ENCODE results near the gene VCP. TPM values are rescaled to one million over a fixed set of nuclear protein-coding genes. Genes with fewer than 3 reads are reported as not detected.
A peak's percentile ranks its signal among the peaks of the same experiment; 100 is the strongest.

The VCP gene
- polyA plus RNA-seq, 2 of the 4 experiments (the other 2 are of a cell fraction), result 390 to 428 TPM

- TF ChIP-seq REST (IDR thresholded peaks at IDR 0.05), result no peak
- peak; percentile 18; the same call in 1 of the 2 replicates for TF ChIP-seq GATA3 (IDR thresholded peaks at IDR 0.05; ENCODE audit: borderline replicate concordance)
- no peak for TF ChIP-seq PHF8 (IDR thresholded peaks at IDR 0.05; ENCODE audit: borderline replicate concordance, low read depth)
- peak; percentile 60 for TF ChIP-seq MAFK (IDR thresholded peaks at IDR 0.05; ENCODE audit: partially characterized antibody)
- TF ChIP-seq E2F6 (IDR thresholded peaks at IDR 0.05; ENCODE audit: borderline replicate concordance, low read depth), result no peak
- no peak for TF ChIP-seq RCOR1 (IDR thresholded peaks at IDR 0.05; ENCODE audit: low read depth, low read length)
- no peak for TF ChIP-seq MYC (IDR thresholded peaks at IDR 0.05; ENCODE audit: borderline replicate concordance, low read length)
- no peak for TF ChIP-seq HEYL (CRISPR knock-in tag; IDR thresholded peaks at IDR 0.05)
- TF ChIP-seq ATOH8 (CRISPR knock-in tag; IDR thresholded peaks at IDR 0.05; ENCODE audit: low read depth), result 0 out of 2 replicates have a peak, but pooled peaks have one; percentile 41
These were observed at the start of gene VCP (continued) for GRCh38 chr9:35072461-35073278.

GRCh38 chr9:35116898-35117551 is 44.6 kb upstream of the VCP start:
- Histone ChIP-seq H3K9me3 (no peaks in the 10 kb centered on the region), H3K4me3 (peak overlapping the region; percentile 48), H3K4me1 (peaks cover 27% of the 10 kb centered on the region), H3K4me2 (peak overlapping the region; percentile 92), H3K27ac (peak overlapping the region; percentile 44 to 71; a peak in 4 of 6 replicates)
- TF ChIP-seq SMC3 (IDR thresholded peaks at IDR 0.05) (peak; percentile 94), CTCF (IDR thresholded peaks at IDR 0.05) (peak; percentile 98), HOXB13 (CRISPR knock-in tag; IDR thresholded peaks at IDR 0.05; ENCODE audit: low read depth) (no peak), RAD21 (conservative IDR thresholded peaks at IDR 0.05 in 1 of 2, IDR thresholded peaks at IDR 0.05 in 1 of 2) (peak; percentile 94 to 96)
- 38% methylated on average over 30 of the region's 30 CpGs for WGBS (ENCODE audit: missing lambda C conversion rate)
- ATAC-seq (peak; percentile 65 to 83), DNase-seq (ENCODE audit: low read depth in 1 of 2, low spot score in 1 of 2) (peak; percentile 90 to 93), FAIRE-seq (no peak)
- ChIA-PET POLR2A (interaction anchor here (0.8 to 2.2 kb wide), 5 partner anchors 37 to 488 kb away, joined by 3 to 8 read pairs (median 3); partner anchors contain the start of genes FANCG, TESK1 and UNC13B), CTCF (interaction anchor here (0.6 to 15.8 kb wide), 49 partner anchors 10 to 613 kb away, joined by 3 to 129 read pairs (median 3); partner anchors contain the start of genes PIGO and UNC13B)

Measured in A549 (cell line).